GM21825 (cell line): ENCODE data around the gene ANKRD28.
"Not testable (repeated sequence)": the region's sequence is repeated elsewhere in the genome, so short reads cannot be mapped to it uniquely, and the experiment has no call there.

Experiments
- ATAC-seq: cut with Tn5 transposase; IDR thresholded peaks from one replicate; pipeline ENCODE4 v1.9.1; 2021; ENCODE audit warnings: mild to moderate bottlenecking, moderate library complexity; ENCODE audit not compliant: unreplicated experiment

ANKRD28 gene

GRCh38 chr3:15797642-15798303 lies at the start of gene ANKRD28:
Gene ANKRD28 (minus strand): TSS chr3:15797979. CDS start chr3:15796521, 1,458 bp downstream.
- ATAC-seq = peak; percentile 30

GRCh38 chr3:15847239-15847638 lies 49.5 kb upstream of the ANKRD28 start:
- ATAC-seq = no peak

GRCh38 chr3:15846606-15847005 lies 48.8 kb upstream of the ANKRD28 start:
- ATAC-seq = no peak

- ATAC-seq = peak; percentile 83
Observed at GRCh38 chr3:15845475-15845874, 47.7 kb upstream of the ANKRD28 start.

GRCh38 chr3:15844889-15845288 lies 47.1 kb upstream of the ANKRD28 start:
- ATAC-seq = no peak

- ATAC-seq = not testable (repeated sequence)
Observed at GRCh38 chr3:15841091-15841973, 43.6 kb upstream of the ANKRD28 start.

- no peak for ATAC-seq
Observed at GRCh38 chr3:15839568-15839967, 41.8 kb upstream of the ANKRD28 start.

GRCh38 chr3:15831927-15832326 lies 34.1 kb upstream of the ANKRD28 start:
- ATAC-seq = no peak

- ATAC-seq = no peak
Observed at GRCh38 chr3:15825016-15825415, 27.2 kb upstream of the ANKRD28 start.

GRCh38 chr3:15823092-15823491 lies 25.3 kb upstream of the ANKRD28 start:
- no peak for ATAC-seq

GRCh38 chr3:15822281-15822680 lies 24.5 kb upstream of the ANKRD28 start:
- ATAC-seq = no peak

GRCh38 chr3:15820911-15821310 lies 23.1 kb upstream of the ANKRD28 start:
- no peak for ATAC-seq

GRCh38 chr3:15819576-15819975 lies 21.8 kb upstream of the ANKRD28 start:
- ATAC-seq = no peak

- ATAC-seq = no peak
Observed at GRCh38 chr3:15819043-15819442, 21.3 kb upstream of the ANKRD28 start.

- no peak for ATAC-seq
Observed at GRCh38 chr3:15815696-15816095, 17.9 kb upstream of the ANKRD28 start.

- ATAC-seq = not testable (repeated sequence)
Observed at GRCh38 chr3:15813079-15813478, 15.3 kb upstream of the ANKRD28 start.

- ATAC-seq = no peak
Observed at GRCh38 chr3:15812183-15812582, 14.4 kb upstream of the ANKRD28 start.

GRCh38 chr3:15810702-15811101 lies 12.9 kb upstream of the ANKRD28 start:
- no peak for ATAC-seq

GRCh38 chr3:15809313-15809712 lies 11.5 kb upstream of the ANKRD28 start:
- ATAC-seq = no peak

- no peak for ATAC-seq
Observed at GRCh38 chr3:15808679-15809310, 11.0 kb upstream of the ANKRD28 start.

- peak; percentile 62 for ATAC-seq
Observed at GRCh38 chr3:15805756-15806266, 8.0 kb upstream of the ANKRD28 start.
